Upper lobe of left lung (tissue), 6 donors: ENCODE measurements around the gene ALDH3B1. TPM values are rescaled to one million over a fixed set of nuclear protein-coding genes. Genes with fewer than 3 reads are reported as not detected.

Experiments
- ATAC-seq, 2 donors: fragments of 200-7000 bp; cut with Tn5 transposase; one replicate each; pipeline ENCODE4 v1.9.1; 2022; ENCODE audit warnings: mild to moderate bottlenecking in 2 of 2, moderate library complexity in 2 of 2; ENCODE audit not compliant: low FRiP score in 2 of 2
- DNase-seq, 2 donors: peaks; one replicate each; pipeline ENCODE4 v3.0.0-alpha.2; 2019 to 2020
- H3K27ac ChIP-seq, 4 donors: fragments of 200-600 bp; sonication (generic); one replicate each; pipeline ENCODE4 v1.5.1; 2016 to 2019
- H3K27me3 ChIP-seq, 4 donors: fragments of 200-600 bp; sonication (generic); one replicate each; pipeline ENCODE4 v1.5.1; 2017 to 2019
- H3K36me3 ChIP-seq, 4 donors: fragments of 200-600 bp; sonication (generic); one replicate each; pipeline ENCODE4 v1.5.1; 2016 to 2019
- H3K4me1 ChIP-seq, 4 donors: fragments of 200-600 bp; sonication (generic); one replicate each; pipeline ENCODE4 v1.5.1; 2018 to 2019
- H3K4me3 ChIP-seq, 4 donors: fragments of 200-600 bp; sonication (generic); one replicate each; pipeline ENCODE4 v1.5.1; 2017 to 2019; ENCODE audit warnings: mild to moderate bottlenecking in 2 of 4, moderate library complexity in 1 of 4
- H3K9me3 ChIP-seq, 4 donors: fragments of 200-600 bp; sonication (generic); one replicate each; pipeline ENCODE4 v1.5.1; 2018 to 2019
- CTCF ChIP-seq, 6 experiments: fragments of 450-650 bp in 4 of 6; fragments of 200-600 bp in 2 of 6; sonication (generic) in 2 of 6; IDR thresholded peaks; one replicate each; pipeline ENCODE4 v1.5.1; 2016 to 2019; ENCODE audit warnings: antibody characterized with exemption in 6 of 6
- EP300 ChIP-seq, 4 donors: sonication (generic); formaldehyde crosslinking; IDR thresholded peaks; one replicate each; pipeline ENCODE4 v1.5.1; 2017; ENCODE audit warnings: antibody characterized with exemption in 4 of 4, control low read depth in 2 of 4
- POLR2A ChIP-seq, 4 donors: fragments of 450-650 bp; IDR thresholded peaks; one replicate each; pipeline ENCODE4 v1.5.1; 2016 to 2017; ENCODE audit warnings: antibody characterized with exemption in 4 of 4, mild to moderate bottlenecking in 2 of 4
- POLR2AphosphoS5 ChIP-seq, 2 donors: sonication (generic); formaldehyde crosslinking; IDR thresholded peaks; one replicate each; pipeline ENCODE4 v1.5.1; 2017; ENCODE audit warnings: antibody characterized with exemption in 2 of 2
- WGBS, 2 donors: methylation state at CpG; one replicate each; pipeline ENCODE4 v1.1.5; 2017 to 2018; 5-methylcytosine and 5-hydroxymethylcytosine counted together
- total RNA-seq, 6 donors: library from RNA; depleted of rRNA in 4 of 6; stranded (reverse); fragments of >200 nt in 4 of 6; gene quantifications; one replicate each; pipeline versions ENCODE4 v1.1.0 to v1.2.1, GENCODE V29; 2016 to 2021
- donor health status: DM: no; HTN: no; CAD: no; lungs with moderate emphysema.
- donor health status: DM: no; HTN: yes; CAD: no; lungs with severe emphysema.

Gene ALDH3B1
- total RNA-seq, 6 donors from 2014 or later: 107 to 229 (median 185) TPM

GRCh38 chr11:68024508-68024907, 14.4 kb downstream of the ALDH3B1 start:
- Histone ChIP-seq H3K27me3 (no peaks in the 10 kb centered on the region), H3K4me3 (no peak overlapping the region), H3K4me1 (peaks cover 2 to 16% (median 9%) of the 10 kb centered on the region in 4 donors), H3K36me3 (peaks cover 0 to 61% (median 42%) of the 10 kb centered on the region in 4 donors), H3K27ac (no peak overlapping the region), H3K9me3 (no peaks in the 10 kb centered on the region)
- 77 to 84% methylated on average over 5 of the region's 5 CpGs for WGBS, 2 donors
- no peak for DNase-seq
- no peak for ATAC-seq
- TF ChIP-seq POLR2A (IDR thresholded peaks at IDR 0.05): no peak
- TF ChIP-seq EP300 (IDR thresholded peaks at IDR 0.05): no peak
- no peak for TF ChIP-seq CTCF (IDR thresholded peaks at IDR 0.05)
- no peak for TF ChIP-seq POLR2AphosphoS5 (IDR thresholded peaks at IDR 0.05)

GRCh38 chr11:68025047-68025446, 14.9 kb downstream of the ALDH3B1 start:
- DNase-seq: no peak

GRCh38 chr11:68026391-68027105, 16.4 kb downstream of the ALDH3B1 start:
- 85 to 90% methylated on average over 5 to 17 of the region's 18 CpGs for WGBS, 2 donors

More at GRCh38 chr11:68025047-68025446, 14.9 kb downstream of the ALDH3B1 start:
- no peak overlapping the region for H3K27ac ChIP-seq
- peaks cover 5 to 17% (median 11%) of the 10 kb centered on the region in 4 donors for H3K4me1 ChIP-seq
- WGBS, 2 donors: 86 to 90% methylated on average over 5 of the region's 5 CpGs
- no peak for ATAC-seq
- H3K36me3 ChIP-seq: peaks cover 0 to 56% (median 41%) of the 10 kb centered on the region in 4 donors
- no peaks in the 10 kb centered on the region for H3K9me3 ChIP-seq
- TF ChIP-seq EP300 (IDR thresholded peaks at IDR 0.05) (no peak), POLR2AphosphoS5 (IDR thresholded peaks at IDR 0.05) (no peak), POLR2A (IDR thresholded peaks at IDR 0.05) (no peak), CTCF (IDR thresholded peaks at IDR 0.05) (no peak)
- H3K27me3 ChIP-seq: no peaks in the 10 kb centered on the region
- H3K4me3 ChIP-seq: no peak overlapping the region

GRCh38 chr11:68027667-68028066, 17.5 kb downstream of the ALDH3B1 start:
- peaks cover 0 to 46% (median 31%) of the 10 kb centered on the region in 4 donors for H3K36me3 ChIP-seq
- no peaks in the 10 kb centered on the region for H3K27me3 ChIP-seq
- peaks cover 14 to 27% (median 21%) of the 10 kb centered on the region in 4 donors for H3K4me1 ChIP-seq
- ATAC-seq (no peak), DNase-seq (peak in 1 of 2 donors; percentile 84)
- no peak for TF ChIP-seq CTCF (IDR thresholded peaks at IDR 0.05)
- no peak for TF ChIP-seq POLR2AphosphoS5 (IDR thresholded peaks at IDR 0.05)
- TF ChIP-seq POLR2A (IDR thresholded peaks at IDR 0.05): no peak
- no peak for TF ChIP-seq EP300 (IDR thresholded peaks at IDR 0.05)
- no peak overlapping the region for H3K4me3 ChIP-seq
- no peaks in the 10 kb centered on the region for H3K9me3 ChIP-seq
- no peak overlapping the region for H3K27ac ChIP-seq
- WGBS, 2 donors: 92 to 97% methylated on average over 15 to 21 of the region's 21 CpGs

More at GRCh38 chr11:68026391-68027105, 16.4 kb downstream of the ALDH3B1 start:
- H3K4me1 ChIP-seq: peaks cover 6 to 16% (median 13%) of the 10 kb centered on the region in 4 donors
- peaks cover 0 to 54% (median 41%) of the 10 kb centered on the region in 4 donors for H3K36me3 ChIP-seq
- H3K4me3 ChIP-seq: no peak overlapping the region
- H3K27me3 ChIP-seq: no peaks in the 10 kb centered on the region
- DNase-seq (peak in 1 of 2 donors; percentile 52), ATAC-seq (no peak)
- H3K27ac ChIP-seq: no peak overlapping the region
- H3K9me3 ChIP-seq: no peaks in the 10 kb centered on the region
- no peak for TF ChIP-seq POLR2A (IDR thresholded peaks at IDR 0.05)
- TF ChIP-seq POLR2AphosphoS5 (IDR thresholded peaks at IDR 0.05): no peak
- TF ChIP-seq EP300 (IDR thresholded peaks at IDR 0.05): no peak
- no peak for TF ChIP-seq CTCF (IDR thresholded peaks at IDR 0.05)
